ENCODE data around the gene RNF157.

- TF ChIP-seq CTCF (IDR thresholded peaks at IDR 0.05), result no peak
- no peak for TF ChIP-seq POLR2AphosphoS5 (IDR thresholded peaks at IDR 0.05)
- no peak for TF ChIP-seq POLR2A (IDR thresholded peaks at IDR 0.05)
These were observed 117.7 kb downstream of the RNF157 start for GRCh38 chr17:76122431-76123190.
